HepG2 (cell line): Measurements from ENCODE around the gene KSR1.

Experiments
- CTCF ChIP-seq: sonication (generic); formaldehyde crosslinking; IDR thresholded peaks from 2 replicates; pipeline ENCODE4 v1.5.0; 2020; ENCODE audit warnings: mild to moderate bottlenecking, missing genetic modification reagents, moderate library complexity
- FOXM1 ChIP-seq: sonication (generic); formaldehyde crosslinking; IDR thresholded peaks from 2 replicates; pipeline ENCODE4 v1.5.0; 2020; ENCODE audit warnings: missing genetic modification reagents
- THYN1 ChIP-seq: sonication (generic); formaldehyde crosslinking; IDR thresholded peaks from 2 replicates; pipeline ENCODE4 v1.8.1; 2023; ENCODE audit warnings: low read depth, mild to moderate bottlenecking, moderate library complexity, missing genetic modification reagents, borderline replicate concordance
- ZNF639 ChIP-seq: conservative IDR thresholded peaks from 2 replicates; pipeline ENCODE4 v1.6.1; 2018; ENCODE audit warnings: missing genetic modification reagents

- no peak for TF ChIP-seq THYN1 (CRISPR knock-in tag)
- no peak for TF ChIP-seq CTCF (CRISPR knock-in tag)
- TF ChIP-seq ZNF639 (CRISPR knock-in tag): no peak
- no peak for TF ChIP-seq FOXM1
These were observed 65.9 kb downstream of the KSR1 start for GRCh38 chr17:27522028-27522635.
